ENCODE results near the gene TBC1D3I. TPM values are rescaled to one million over a fixed set of nuclear protein-coding genes. Genes with fewer than 3 reads are reported as not detected.

The TBC1D3I gene
- 0.32 TPM in 1 of 2 replicates, not detected in the other for total RNA-seq

GRCh38 chr17:36264470-36264869 lies at the start of gene TBC1D3I:
Gene TBC1D3I, minus strand, starts transcription at chr17:36264570. Its CDS starts 1,585 bp downstream, at chr17:36262985.

GRCh38 chr17:36210439-36211211 lies 53.7 kb downstream of the TBC1D3I start, which contains the start of gene CCL4L2:
Gene CCL4L2, plus strand, starts transcription at chr17:36211063.

Other genes starting within 250 kb of the TBC1D3I start
- not detected in 2 replicates for gene CCL23, start 246.6 kb downstream of the TBC1D3I start, total RNA-seq
- gene CCL18, start 200.3 kb downstream of the TBC1D3I start, total RNA-seq, result not detected in 2 replicates
- gene CCL3, start 174.4 kb downstream of the TBC1D3I start, total RNA-seq, result not detected in 2 replicates
- gene CCL4, start 160.7 kb downstream of the TBC1D3I start, total RNA-seq, result not detected in 2 replicates
- 1.9 TPM in 1 of 2 replicates, not detected in the other for gene TBC1D3B, start 87.9 kb downstream of the TBC1D3I start, total RNA-seq
- gene CCL3L1, start 67.8 kb downstream of the TBC1D3I start, total RNA-seq, result not detected in 2 replicates
- not detected in 2 replicates for gene CCL4L2, start 53.5 kb downstream of the TBC1D3I start, total RNA-seq
- not detected in 2 replicates for gene TBC1D3G, start 59.3 kb upstream of the TBC1D3I start, total RNA-seq
- not detected in 2 replicates for gene TBC1D3H, start 123.9 kb upstream of the TBC1D3I start, total RNA-seq
- gene ZNHIT3, start 222.1 kb upstream of the TBC1D3I start, total RNA-seq, result 37.1 and 37.5 TPM in 2 replicates